CD4-positive, alpha-beta T cell treated with Interleukin-6 for 4 hours (primary cell): Measurements from ENCODE around the gene YY2.
"Not testable (repeated sequence)": the region's sequence is repeated elsewhere in the genome, so short reads cannot be mapped to it uniquely, and the experiment has no call there.

ENCODE experiments used
- DNase-seq: peaks from one replicate; pipeline ENCODE4 v3.0.0-alpha.2; 2020; ENCODE audit warnings: mixed read lengths

Gene YY2

DNA sequence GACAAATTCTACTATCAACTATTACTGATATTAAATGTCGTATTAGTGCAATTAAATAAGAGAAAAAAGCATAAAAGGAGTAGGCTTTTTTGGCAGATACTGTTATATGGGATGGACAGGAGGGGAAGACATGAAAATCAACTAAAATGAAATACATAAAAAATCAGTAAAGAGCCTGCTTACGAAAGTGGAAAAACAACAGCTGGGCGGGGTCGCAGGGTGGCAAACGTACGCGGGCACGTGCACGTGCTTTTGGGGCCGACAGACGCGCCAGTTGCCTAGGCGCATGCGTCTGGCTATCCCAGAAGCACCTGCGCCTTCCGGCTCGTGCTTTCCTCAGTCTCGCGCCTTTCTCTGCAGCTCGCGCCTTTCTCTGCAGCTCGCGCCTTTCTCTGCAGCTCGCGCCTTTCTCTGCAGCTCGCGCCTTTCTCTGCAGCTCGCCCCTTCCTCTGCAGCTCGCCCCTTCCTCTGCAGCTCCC, at the start of gene YY2:
TSS of gene YY2 (plus strand) at position 51 of the 479 bp plus-strand sequence. CDS start 498 bp downstream, outside the sequence.
- DNase-seq: no peak

DNA sequence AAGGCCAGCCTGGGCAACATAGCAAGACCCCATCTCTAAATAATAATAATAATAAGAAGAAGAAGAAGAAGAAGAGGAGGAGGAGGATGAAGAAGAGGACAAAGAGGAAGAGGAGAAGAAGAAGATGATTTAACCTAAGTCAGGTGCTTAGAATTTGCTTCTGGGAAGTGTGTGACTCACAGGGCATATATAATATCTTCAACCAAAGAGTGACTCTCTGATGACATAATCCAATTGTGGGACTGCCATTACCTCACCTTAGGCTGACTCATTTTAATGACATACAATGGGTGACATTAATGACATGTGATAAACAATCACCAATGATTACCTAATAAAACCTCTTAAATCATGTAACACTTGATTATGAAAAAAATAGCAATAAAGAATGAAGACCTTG, 49.1 kb upstream of the YY2 start:
- no peak for DNase-seq

DNA sequence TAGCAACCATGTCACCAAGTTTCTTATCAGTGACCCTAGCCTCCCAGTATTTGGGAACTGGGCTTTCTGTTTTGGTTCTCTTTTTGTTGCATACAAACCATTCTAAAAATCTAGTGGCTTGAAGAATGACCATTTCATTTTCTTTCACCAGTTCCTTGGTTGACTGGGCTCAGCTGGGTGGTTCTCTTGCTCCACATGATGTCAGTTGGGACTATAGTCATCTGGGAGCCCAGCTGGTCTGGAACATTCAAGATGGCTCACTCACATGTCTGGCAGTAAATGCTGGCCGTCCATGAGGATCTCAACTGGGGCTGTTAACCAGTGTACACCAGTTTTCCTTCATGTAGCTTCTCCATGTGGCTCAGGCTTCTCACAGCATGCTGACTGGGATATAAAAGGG, 44.0 kb upstream of the YY2 start:
- DNase-seq: no peak

DNA sequence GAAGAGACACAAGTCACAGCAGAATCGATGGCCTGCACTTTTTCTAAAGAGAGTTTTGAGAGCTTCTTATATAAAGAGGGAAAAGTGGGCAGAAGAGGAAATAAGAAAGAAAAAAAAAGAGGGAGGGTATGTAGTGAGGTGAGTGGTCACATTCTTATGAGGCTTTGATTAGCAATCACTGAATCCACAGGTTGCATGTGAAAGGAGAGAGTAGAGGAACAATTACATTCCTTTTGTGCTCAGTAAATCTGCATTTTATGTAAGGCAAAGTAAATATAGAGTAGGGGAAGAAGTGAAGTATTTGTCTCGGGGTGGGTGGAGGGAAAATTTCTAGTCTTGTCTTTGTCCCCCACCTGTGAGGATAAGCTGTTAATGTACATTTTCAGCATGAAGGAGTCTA, 43.2 kb upstream of the YY2 start:
- no peak for DNase-seq

DNA sequence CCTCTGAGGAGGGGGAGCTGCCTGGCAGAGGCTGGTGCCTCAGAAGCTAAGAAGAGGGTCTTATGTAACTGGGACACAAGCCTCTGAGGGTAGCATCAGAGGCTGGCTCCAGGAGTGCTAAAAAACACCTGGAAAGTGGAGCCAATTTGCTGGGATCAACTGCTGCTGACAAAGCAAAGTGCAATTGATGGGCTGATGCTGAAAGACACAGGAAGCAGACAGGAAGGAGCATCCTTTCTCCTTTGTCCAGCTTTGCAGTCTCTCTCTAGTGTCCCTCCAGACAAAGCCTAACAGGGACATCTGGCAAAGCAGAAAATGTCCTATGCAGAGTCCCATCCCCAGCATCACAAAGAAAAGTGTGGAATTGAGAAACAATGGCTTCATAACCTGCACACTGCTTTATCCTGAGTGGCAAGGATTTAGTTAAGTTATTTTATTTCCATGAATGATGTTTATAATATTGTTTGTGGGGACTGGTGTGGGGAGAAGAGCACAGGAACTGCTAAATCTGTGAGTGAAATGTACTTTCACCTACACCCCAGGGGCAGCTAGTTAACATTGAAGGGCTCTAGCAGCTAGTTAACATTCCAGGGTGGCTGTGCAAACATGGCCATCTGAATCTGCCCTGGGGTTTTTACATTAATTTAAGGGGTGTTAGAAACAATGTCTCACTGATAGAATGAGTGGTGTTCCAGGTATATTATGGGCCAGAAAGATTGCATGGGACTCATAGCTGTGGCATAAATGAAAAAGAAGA, 42.0 kb upstream of the YY2 start:
- no peak for DNase-seq

DNA sequence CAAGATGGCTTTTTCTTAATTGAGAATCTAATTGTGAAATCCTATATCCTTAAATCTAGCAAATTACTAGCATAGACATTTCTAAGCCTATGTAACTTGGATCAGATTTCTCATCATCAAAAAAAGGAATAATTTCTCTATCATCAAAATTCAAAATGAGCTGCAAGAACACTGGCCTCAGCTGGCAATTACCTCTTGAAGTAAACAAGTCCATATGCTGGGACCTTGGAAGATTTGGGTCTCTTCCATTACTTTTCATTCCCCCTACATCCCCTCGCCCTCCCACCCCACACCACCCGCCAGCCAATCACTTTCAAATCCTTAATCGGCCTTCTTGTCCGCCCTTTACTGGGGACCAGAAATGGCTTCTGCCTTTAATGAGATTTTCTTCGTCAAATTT, 39.7 kb upstream of the YY2 start:
- no peak for DNase-seq

DNA sequence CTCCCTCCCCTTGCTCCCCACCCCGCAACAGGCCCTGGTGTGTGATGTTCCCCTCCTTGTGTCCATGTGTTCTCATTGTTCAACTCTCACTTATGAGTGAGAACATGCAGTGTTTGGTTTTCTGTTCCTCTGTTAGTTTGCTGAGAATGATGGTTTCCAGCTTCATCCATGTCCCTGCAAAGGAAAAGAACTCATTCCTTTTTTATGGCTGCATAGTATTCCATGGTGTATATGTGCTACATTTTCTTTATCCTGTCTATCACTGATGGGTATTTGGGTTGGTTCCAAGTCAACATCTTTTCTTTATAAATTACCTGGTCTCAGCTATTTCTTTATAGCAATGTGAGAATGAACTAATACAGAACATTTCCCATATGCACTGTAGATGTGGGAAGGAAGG, 35.6 kb upstream of the YY2 start:
- DNase-seq: not testable (repeated sequence)

DNA sequence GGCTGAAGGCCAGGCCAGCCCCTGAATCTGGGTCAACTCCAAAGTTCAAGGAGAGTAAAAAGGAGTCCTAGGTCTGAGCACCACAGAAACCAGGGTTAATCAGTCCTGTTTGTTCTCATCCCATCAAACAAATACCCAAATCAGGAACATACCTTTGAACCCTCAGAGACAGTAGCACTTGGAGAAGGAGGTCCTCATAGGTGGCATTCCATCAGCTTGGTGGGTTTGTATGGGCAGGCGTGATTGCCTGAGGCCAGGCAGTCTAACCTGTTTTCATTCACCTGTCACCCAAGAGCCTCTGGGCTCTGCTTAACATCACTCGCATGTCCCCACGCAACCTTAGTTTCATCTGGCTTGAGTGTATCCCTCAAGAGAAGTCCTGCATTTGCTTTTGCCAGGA, 33.9 kb upstream of the YY2 start:
- no peak for DNase-seq

DNA sequence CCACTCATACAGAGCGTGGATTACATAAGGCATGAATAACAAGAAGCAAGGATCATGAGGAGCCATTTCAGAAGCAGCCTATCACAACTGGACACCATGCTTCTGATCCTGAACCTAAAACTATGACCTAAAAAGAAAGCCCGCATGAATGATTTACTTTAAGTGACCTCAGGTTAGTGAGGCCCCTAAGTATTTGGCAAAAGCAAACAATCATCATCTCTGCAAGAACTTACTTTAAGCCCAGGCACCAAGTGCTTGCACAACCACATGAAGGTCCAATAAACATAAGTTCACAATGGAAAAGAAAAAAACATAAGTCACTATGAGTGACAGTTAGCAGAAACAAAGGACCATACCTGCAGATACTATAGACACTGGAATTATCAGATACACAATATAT, 24.3 kb upstream of the YY2 start:
- no peak for DNase-seq

DNA sequence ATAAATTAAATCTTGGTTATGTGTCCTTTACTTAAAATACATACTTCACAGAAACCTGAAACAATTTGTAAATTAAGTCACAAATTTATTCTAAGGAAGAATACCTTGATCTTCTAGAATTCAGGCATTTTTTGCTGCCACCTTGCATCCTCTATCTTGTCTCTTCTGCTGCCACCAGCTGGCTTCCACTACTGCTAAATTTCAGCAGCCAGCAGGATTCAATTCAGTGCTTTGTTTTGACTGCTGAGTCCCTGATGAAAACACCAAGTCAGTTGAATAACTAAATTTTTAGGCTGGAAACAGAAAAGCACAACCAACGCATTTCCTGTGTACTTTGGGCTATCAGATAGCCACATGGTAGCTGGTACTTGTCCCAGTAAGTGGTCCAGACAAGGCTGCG, 18.7 kb upstream of the YY2 start:
- DNase-seq: no peak

DNA sequence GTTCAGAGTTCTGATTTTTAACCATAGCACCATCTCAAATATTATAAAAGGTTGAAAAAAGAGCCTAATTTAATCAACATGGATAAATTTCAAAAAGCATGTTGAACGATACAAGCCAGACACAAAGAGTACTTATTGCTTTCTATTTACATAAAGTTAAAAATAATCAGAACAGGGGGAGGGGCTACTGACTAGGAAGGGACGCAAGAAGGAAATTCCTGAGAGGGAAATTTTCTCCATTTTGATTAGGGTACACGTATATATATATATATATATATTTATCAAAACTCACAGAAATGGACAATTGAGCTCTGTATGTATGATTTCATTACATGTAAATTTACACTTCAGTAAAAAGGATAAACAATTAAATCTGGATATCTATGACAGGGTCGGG, 16.9 kb upstream of the YY2 start:
- DNase-seq: no peak

DNA sequence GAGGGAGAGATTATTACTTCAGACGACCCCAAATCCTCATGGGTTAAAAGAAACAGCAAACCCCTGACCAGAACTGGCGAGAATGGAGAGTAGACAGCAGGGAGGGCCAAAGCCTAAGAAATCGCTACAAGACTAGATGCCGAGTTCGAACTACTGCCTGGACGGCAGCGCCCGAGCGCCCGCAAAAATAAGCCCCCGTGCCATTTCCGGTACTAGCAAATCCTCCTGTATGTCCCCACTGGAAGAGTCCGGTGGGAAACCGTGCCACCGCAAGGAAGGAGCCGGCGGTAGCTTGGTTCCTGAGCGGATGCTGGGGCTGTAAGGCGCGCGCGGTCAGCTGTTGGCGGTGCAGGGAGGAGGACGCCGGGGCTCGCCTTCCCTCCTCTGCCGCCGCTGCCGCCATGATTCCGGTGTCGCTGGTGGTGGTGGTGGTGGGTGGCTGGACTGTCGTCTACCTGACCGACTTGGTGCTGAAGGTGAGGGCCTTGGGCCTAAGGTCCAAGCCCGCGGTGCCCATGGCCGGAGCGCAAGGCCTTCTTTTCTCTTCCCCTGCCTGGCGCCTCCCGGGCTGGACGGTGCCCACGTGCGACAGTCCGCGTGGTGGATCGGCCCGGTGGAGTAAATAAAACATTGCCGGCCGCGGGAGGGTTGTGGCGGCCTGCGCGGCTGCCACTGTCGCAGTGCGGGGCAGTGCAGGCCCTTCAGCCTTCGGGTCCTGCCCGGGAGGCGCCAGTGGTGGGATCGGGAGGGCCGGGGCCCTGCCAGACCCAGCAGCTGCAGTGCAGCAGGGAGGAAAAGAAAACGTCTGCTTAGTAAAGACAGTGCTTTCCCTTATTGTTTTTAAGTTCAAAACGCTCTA, 16.2 kb upstream of the YY2 start, which contains the start of gene MBTPS2:
TSS of gene MBTPS2 (plus strand) at position 284 of the 859 bp plus-strand sequence. CDS start at position 402, 118 bp downstream.
- DNase-seq: peak; percentile 83

DNA sequence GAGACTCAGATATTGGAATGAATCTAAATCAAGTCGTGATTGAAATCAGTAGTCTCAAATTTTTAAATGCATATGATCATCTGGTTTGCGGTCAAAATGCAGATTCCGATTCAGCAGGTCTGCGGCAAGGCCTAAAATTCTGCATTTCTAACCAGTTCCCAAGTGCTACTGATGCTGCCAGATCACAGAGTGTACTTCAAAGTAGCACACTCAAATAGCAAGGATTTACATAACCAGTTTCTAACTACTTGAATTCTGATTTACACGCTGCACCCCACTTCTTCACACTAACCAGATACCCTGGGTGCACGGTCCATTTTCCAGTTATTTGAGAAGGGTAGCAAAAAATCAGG, 15.6 kb upstream of the YY2 start:
- DNase-seq: peak; percentile 8

DNA sequence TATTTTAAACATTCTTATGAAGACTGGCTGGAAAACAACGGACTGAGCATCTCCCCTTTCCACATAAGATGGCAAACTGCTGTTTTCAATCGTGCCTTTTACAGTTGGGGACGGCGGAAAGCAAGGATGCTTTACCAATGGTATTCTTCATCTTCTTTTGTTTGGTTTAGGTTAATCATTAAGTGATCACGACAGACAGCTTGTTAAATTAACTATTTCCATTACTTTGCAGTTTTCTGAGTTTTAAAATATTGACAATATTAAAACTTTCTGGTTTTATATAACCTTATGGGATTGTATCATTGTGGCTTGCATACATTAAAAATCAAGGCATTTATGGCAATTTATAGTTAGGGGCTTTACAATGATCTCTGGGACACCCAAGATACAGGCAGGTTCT, 12.6 kb upstream of the YY2 start:
- no peak for DNase-seq

DNA sequence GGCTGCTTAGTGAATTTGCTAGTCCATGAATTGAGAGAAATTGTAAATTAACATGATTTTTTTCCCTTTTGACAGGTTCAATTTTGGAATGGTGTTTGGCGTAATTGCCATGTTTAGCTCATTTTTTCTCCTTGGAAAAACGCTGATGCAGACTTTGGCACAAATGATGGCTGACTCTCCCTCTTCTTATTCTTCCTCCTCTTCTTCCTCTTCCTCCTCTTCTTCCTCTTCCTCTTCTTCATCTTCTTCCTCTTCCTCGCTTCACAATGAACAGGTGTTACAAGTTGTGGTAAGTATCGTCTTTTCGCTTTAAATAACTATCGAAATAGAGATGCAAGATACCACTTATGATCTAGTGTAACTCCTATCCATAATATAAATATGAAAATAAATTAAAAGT, 10.7 kb upstream of the YY2 start:
- no peak for DNase-seq

DNA sequence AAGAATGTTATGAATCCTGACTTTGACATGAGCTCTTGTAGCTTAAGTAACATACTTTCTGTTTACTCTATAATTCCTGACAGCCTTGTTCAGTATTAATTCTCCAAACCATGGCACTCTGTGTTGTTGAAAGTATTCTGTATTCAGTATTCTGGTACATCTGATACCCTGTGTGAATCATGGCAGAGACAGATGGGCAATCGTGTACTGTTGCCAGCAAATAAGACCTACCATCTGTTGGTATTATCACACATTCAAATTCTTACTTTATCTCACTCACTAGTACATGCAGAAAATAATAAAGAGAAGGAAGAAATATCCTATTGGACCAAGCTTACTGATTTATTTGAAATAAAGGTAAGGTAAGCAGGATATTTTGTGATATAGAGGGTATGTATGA, 8.4 kb upstream of the YY2 start:
- no peak for DNase-seq

DNA sequence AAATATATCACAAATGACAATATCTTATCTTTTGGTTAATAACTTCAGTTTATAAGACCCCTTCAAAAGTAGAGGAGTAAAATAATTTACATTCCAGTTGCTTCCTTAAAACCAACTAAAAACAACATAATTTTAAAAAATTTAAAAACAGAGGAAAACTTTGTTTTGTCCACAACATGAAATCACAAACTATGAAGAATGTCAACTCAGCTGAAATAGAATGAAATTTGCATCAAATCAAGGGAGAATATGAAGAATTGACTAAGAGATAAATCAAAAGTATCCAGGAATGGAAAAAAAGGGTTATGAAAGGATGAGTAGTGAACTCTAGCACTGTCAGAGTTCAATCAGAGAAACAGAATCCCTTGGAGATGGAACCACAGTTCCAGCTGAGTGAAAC, 2.2 kb upstream of the YY2 start:
- no peak for DNase-seq

DNA sequence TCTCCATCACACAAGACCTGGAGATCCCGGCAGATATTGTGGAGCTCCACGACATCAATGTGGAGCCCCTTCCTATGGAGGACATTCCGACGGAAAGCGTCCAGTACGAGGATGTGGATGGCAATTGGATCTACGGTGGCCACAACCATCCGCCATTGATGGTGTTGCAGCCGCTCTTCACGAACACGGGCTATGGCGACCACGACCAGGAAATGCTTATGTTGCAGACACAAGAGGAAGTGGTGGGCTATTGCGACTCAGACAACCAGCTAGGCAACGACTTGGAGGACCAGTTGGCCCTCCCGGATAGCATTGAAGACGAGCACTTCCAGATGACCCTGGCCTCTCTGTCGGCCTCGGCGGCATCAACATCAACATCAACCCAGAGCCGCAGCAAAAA, 717 bp downstream of the YY2 start:
- no peak for DNase-seq

DNA sequence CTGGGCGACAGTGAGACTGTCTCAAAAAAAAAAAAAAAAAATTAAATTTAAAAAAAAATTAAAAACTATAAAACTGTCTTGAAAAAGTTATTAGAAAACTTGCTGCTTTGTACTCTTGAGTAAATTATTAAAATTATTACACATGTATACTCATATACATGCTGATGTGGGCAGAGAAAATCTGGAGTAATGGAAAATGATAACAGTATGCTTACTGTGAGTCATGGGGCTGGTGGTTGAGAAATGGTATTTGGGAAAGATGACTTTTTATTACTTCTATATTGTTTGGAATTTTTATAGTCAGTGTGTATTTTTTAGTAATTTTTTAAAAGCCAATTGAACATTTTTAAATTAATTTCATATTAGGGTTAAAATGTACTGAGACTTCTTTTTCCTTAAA, 7.5 kb downstream of the YY2 start:
- DNase-seq: no peak

DNA sequence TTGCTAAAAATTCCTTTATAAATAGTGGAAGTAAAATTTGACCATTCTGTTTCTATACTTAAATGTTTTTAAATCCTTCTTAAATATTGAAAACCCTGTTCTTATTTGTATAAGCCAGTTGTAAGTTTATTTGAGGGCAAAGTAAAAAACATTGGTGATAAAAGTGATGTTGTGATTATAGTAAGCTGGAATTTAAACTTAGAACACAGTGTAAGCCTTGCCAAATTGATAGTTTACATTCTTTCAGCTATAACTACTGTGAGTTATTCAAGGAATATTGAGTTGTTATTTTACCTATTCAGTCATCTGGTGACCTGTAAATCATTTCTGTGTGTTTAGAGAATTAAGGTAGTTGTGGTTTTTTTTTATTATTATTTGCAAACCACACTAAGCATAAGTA, 9.6 kb downstream of the YY2 start:
- no peak for DNase-seq

DNA sequence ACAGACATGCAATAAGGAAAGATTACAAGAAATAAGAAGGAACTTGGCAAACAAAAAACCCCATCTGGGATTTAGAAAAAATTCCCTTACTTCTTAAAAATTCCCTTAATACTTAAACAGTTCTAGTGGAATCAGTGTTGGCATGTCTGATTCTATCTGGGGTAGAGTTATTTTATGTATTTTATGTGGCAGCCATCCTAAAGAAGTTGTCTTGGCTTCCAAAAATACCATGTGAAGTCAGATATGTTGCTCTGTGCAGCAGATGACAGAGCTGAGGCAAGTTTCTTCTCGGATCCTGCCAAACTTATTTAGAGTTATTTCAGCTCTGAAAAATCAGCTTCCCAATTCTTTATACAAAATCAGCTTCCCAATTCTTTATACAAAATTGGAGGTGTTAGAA, 14.7 kb downstream of the YY2 start:
- no peak for DNase-seq

DNA sequence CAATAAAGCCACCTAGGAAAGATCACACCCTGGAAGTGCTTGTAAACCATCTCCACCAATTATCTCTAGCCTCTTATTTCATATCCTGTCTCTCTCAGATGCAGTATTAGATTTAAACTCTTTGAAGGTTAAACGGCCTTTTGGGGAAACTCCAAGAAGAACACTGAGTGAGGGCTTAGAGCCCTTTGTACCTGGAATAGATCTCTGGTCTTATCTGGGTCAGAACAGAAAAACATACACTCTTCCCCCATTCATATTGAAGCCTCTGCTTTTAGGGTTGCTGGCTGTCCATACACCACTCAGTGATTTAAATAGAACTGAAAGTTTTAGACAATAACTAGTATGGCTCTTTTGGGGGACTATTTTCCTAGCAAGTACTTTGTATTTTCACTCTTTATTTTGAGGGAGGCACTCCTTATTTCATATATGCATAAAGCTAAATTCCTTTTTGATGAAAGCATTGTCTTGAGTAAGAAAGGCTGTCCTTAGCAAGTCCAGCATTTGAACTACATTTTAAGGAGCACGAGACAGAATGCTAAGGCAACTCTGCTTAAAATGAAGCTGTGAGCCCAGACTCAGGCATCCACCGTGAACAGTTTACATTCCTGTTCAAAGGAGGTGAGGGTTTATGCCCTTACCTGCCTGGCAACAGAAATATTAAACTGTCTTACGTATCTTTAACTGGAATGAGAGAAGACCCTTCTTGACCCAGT, 17.4 kb downstream of the YY2 start:
- no peak for DNase-seq

DNA sequence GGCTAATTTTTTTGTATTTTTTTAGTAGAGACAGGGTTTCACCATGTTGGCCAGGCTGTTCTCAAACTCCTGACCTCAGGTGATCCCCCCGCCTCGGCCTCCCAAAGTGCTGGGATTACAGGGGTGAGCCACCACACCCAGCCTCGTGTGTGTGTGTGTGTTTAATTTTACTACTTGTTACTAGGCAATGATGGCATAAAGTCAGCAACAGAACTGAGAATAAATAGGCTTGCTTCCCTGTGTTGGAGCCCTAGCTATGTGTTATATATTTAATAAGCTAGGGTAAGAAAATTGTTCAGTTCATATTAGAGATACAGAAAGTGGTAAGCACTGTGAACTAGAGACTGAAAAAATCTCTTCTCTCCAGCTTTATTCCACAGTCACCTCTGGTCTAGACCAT, 18.4 kb downstream of the YY2 start:
- not testable (repeated sequence) for DNase-seq

DNA sequence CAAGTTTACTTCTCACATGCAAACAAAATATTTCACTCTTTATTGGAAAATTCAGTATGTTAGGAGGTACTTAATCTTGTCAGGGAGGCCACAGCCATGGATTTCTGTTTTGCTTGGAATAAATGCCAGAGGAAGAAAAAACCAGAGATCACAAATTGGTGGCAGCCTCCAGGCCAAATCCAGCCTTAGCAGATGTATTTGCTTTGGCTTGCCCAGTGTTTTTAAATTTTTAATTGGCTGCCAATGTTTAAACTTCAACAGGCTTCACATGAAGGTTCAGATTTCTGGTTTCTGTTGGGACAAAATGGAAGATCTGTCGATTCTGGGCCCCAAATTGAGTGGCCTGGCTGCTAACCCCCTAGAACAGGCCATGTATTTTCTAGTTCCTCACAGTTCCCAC, 19.2 kb downstream of the YY2 start:
- DNase-seq: no peak
